HEK293 (cell line): ENCODE data around the gene AKAP12.

Experiments
- CTCF ChIA-PET: fragments of 350-600 bp; formaldehyde crosslinking; extraction: SDS; loops from one replicate; lab custom pipeline; 2021; ENCODE audit warnings: antibody characterized with exemption; lab: Yijun Ruan, JAX
- POLR2A ChIA-PET: fragments of 300-600 bp; formaldehyde crosslinking; extraction: SDS; loops from one replicate; lab custom pipeline; 2020; ENCODE audit warnings: antibody characterized with exemption, inconsistent platforms; lab: Yijun Ruan, JAX
- H3K27ac ChIP-seq: fragments of 200-500 bp; sonication (Bioruptor generic); 2 replicates; pipeline ENCODE4 v1.5.1; 2014; ENCODE audit warnings: low read depth, low read length, control low read depth, inconsistent platforms; ENCODE audit errors: extremely low read depth
- H3K36me3 ChIP-seq, 2 experiments: fragments of 200-500 bp in 1 of 2; sonication (Bioruptor generic) in 1 of 2; 1 replicate in 1 of 2; 2 replicates in 1 of 2; pipeline ENCODE4 v1.5.1; 2014 to 2017; ENCODE audit warnings: inconsistent platforms in 2 of 2, low read length in 2 of 2; ENCODE audit not compliant: control insufficient read depth in 2 of 2, insufficient read depth in 1 of 2
- H3K4me1 ChIP-seq: fragments of 200-500 bp; sonication (Bioruptor generic); 2 replicates; pipeline ENCODE4 v1.5.1; 2014; ENCODE audit warnings: mild to moderate bottlenecking, low read length, inconsistent platforms; ENCODE audit not compliant: control insufficient read depth, insufficient read depth
- H3K4me3 ChIP-seq: 2 replicates; pipeline ENCODE4 v1.5.1; 2011; ENCODE audit warnings: low read depth, mild to moderate bottlenecking, control low read depth, low read length, moderate library complexity
- H3K9me3 ChIP-seq: fragments of 200-500 bp; sonication (Bioruptor generic); 2 replicates; pipeline ENCODE4 v1.5.1; 2014; ENCODE audit warnings: low read depth, low read length, inconsistent platforms; ENCODE audit not compliant: control insufficient read depth, insufficient read depth
- BCL11A ChIP-seq: fragments of 450-650 bp; formaldehyde crosslinking; IDR thresholded peaks from 2 replicates; pipeline ENCODE4 v1.5.1; 2016; ENCODE audit warnings: low read depth, missing biosample characterization, missing genetic modification characterization
- BCL11B ChIP-seq: fragments of 450-650 bp; formaldehyde crosslinking; IDR thresholded peaks from 2 replicates; pipeline ENCODE4 v1.5.1; 2016; ENCODE audit warnings: low read depth, missing biosample characterization, missing genetic modification characterization
- GLI4 ChIP-seq: fragments of 450-650 bp; formaldehyde crosslinking; IDR thresholded peaks from 2 replicates; pipeline ENCODE4 v1.5.1; 2016; ENCODE audit warnings: missing biosample characterization, missing genetic modification characterization
- MZF1 ChIP-seq: fragments of 450-650 bp; formaldehyde crosslinking; IDR thresholded peaks from 2 replicates; pipeline ENCODE4 v1.5.1; 2017; ENCODE audit warnings: missing biosample characterization, missing genetic modification characterization, borderline replicate concordance
- OVOL3 ChIP-seq: fragments of 450-650 bp; formaldehyde crosslinking; IDR thresholded peaks from 2 replicates; pipeline ENCODE4 v1.5.1; 2016; ENCODE audit warnings: missing biosample characterization, missing genetic modification characterization
- PRDM2 ChIP-seq: fragments of 450-650 bp; formaldehyde crosslinking; IDR thresholded peaks from 2 replicates; pipeline ENCODE4 v1.5.1; 2016; ENCODE audit warnings: missing biosample characterization, missing genetic modification characterization, borderline replicate concordance
- REPIN1 ChIP-seq: fragments of 450-650 bp; formaldehyde crosslinking; IDR thresholded peaks from 2 replicates; pipeline ENCODE4 v1.5.1; 2017; ENCODE audit warnings: missing biosample characterization, missing genetic modification characterization, low read depth
- SETDB1 ChIP-seq: IDR thresholded peaks from one replicate; pipeline ENCODE4 v1.6.1; 2017; ENCODE audit warnings: mild to moderate bottlenecking, low read length, moderate library complexity, mixed read lengths; ENCODE audit not compliant: insufficient read length
- ZBTB10 ChIP-seq: fragments of 450-650 bp; formaldehyde crosslinking; IDR thresholded peaks from 2 replicates; pipeline ENCODE4 v1.5.1; 2016; ENCODE audit warnings: missing biosample characterization, missing genetic modification characterization
- ZBTB8A ChIP-seq: fragments of 450-650 bp; formaldehyde crosslinking; IDR thresholded peaks from 2 replicates; pipeline ENCODE4 v1.5.1; 2016; ENCODE audit warnings: missing biosample characterization, missing genetic modification characterization
- ZFP3 ChIP-seq: fragments of 450-650 bp; formaldehyde crosslinking; IDR thresholded peaks from 2 replicates; pipeline ENCODE4 v1.5.1; 2016; ENCODE audit warnings: low read depth, missing biosample characterization, missing genetic modification characterization
- ZFP37 ChIP-seq: fragments of 450-650 bp; formaldehyde crosslinking; IDR thresholded peaks from 2 replicates; pipeline ENCODE4 v1.5.1; 2016; ENCODE audit warnings: missing biosample characterization, missing genetic modification characterization
- ZNF16 ChIP-seq: fragments of 450-650 bp; formaldehyde crosslinking; IDR thresholded peaks from 2 replicates; pipeline ENCODE4 v1.5.1; 2016; ENCODE audit warnings: low read depth, missing biosample characterization, missing genetic modification characterization
- ZNF169 ChIP-seq: fragments of 450-650 bp; formaldehyde crosslinking; IDR thresholded peaks from 2 replicates; pipeline ENCODE4 v1.5.1; 2016; ENCODE audit warnings: missing biosample characterization, missing genetic modification characterization
- ZNF354C ChIP-seq: fragments of 450-650 bp; formaldehyde crosslinking; IDR thresholded peaks from 2 replicates; pipeline ENCODE4 v1.5.1; 2016; ENCODE audit warnings: missing biosample characterization, missing genetic modification characterization, low read depth, borderline replicate concordance
- ZNF366 ChIP-seq: fragments of 450-650 bp; formaldehyde crosslinking; conservative IDR thresholded peaks from 2 replicates; pipeline ENCODE4 v1.5.1; 2016; ENCODE audit warnings: missing biosample characterization, missing genetic modification characterization
- ZNF37A ChIP-seq: fragments of 450-650 bp; IDR thresholded peaks from 2 replicates; pipeline ENCODE4 v1.5.1; 2018; ENCODE audit warnings: missing biosample characterization, missing genetic modification characterization
- ZNF426 ChIP-seq: fragments of 450-650 bp; formaldehyde crosslinking; IDR thresholded peaks from 2 replicates; pipeline ENCODE4 v1.5.1; 2017; ENCODE audit warnings: missing biosample characterization, missing genetic modification characterization, mild to moderate bottlenecking, inconsistent platforms, moderate library complexity
- ZNF521 ChIP-seq: fragments of 450-650 bp; formaldehyde crosslinking; IDR thresholded peaks from 2 replicates; pipeline ENCODE4 v1.5.1; 2017; ENCODE audit warnings: missing biosample characterization, mild to moderate bottlenecking, missing genetic modification characterization
- ZNF549 ChIP-seq: fragments of 450-650 bp; IDR thresholded peaks from 2 replicates; pipeline ENCODE4 v1.5.1; 2018; ENCODE audit warnings: missing biosample characterization, missing genetic modification characterization, mild to moderate bottlenecking, inconsistent platforms, moderate library complexity
- ZNF558 ChIP-seq: fragments of 450-650 bp; formaldehyde crosslinking; IDR thresholded peaks from 2 replicates; pipeline ENCODE4 v1.5.1; 2016; ENCODE audit warnings: missing biosample characterization, missing genetic modification characterization
- ZNF624 ChIP-seq: fragments of 450-650 bp; formaldehyde crosslinking; IDR thresholded peaks from 2 replicates; pipeline ENCODE4 v1.5.1; 2017; ENCODE audit warnings: missing biosample characterization, missing genetic modification characterization
- ZNF768 ChIP-seq: fragments of 450-650 bp; formaldehyde crosslinking; IDR thresholded peaks from 2 replicates; pipeline ENCODE4 v1.5.1; 2018; ENCODE audit warnings: missing biosample characterization, mild to moderate bottlenecking, missing genetic modification characterization
- ZNF837 ChIP-seq: fragments of 450-650 bp; formaldehyde crosslinking; IDR thresholded peaks from 2 replicates; pipeline ENCODE4 v1.5.1; 2016; ENCODE audit warnings: missing biosample characterization, missing genetic modification characterization
- TF ChIP-seq, protein P1 (sequence below): sonication (generic); formaldehyde crosslinking; IDR thresholded peaks from 2 replicates; pipeline ENCODE4 v1.8.1; 2022; ENCODE audit warnings: mild to moderate bottlenecking, moderate library complexity, missing genetic modification reagents

The AKAP12 gene

DNA sequence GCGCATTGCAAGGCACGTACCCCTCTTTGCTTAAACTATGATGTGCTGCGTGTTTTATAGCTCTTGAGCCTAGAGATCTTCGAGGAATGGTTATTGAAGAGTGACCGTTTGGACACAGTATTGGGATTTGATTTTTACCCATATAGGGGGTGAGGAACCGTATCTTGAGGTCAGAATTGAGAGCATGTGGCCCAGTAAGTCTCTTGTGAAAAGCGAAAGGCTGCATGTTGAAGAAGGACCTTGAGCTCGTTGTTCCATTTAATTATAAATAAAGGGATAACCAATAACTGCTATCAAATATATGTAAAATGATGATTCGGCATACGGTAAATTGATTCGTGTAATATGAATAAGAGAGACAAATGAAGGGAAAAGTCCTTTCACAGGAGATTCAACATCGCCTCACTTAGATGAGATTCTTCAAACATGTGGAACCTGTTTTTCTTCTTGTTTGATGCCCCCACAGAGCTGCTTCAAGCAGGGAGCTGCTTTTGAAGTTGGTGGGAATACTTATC, 66.6 kb downstream of the AKAP12 start:
- H3K9me3 ChIP-seq: no peaks in the 10 kb centered on the region
- H3K27ac ChIP-seq: no peak overlapping the region
- ChIA-PET POLR2A (no interaction called here), CTCF (interaction anchor here (1.4 to 4.0 kb wide), 2 partner anchors 18 to 414 kb away, joined by 5 to 27 read pairs; no protein-coding TSS in a partner anchor)
- TF ChIP-seq ZNF558 (tag by site-specific recombination) (no peak), ZNF16 (tag by site-specific recombination) (no peak), ZBTB8A (tag by site-specific recombination) (no peak), BCL11A (tag by site-specific recombination) (no peak), ZFP3 (tag by site-specific recombination) (no peak), MZF1 (tag by site-specific recombination) (no peak), ZNF768 (tag by site-specific recombination) (no peak), ZNF37A (tag by site-specific recombination) (no peak), ZNF426 (tag by site-specific recombination) (no peak)
- H3K4me3 ChIP-seq: no peak overlapping the region
- no peaks in the 10 kb centered on the region for H3K36me3 ChIP-seq
- H3K4me1 ChIP-seq: no peaks in the 10 kb centered on the region

GRCh38 chr6:151307501-151307900, 67.7 kb downstream of the AKAP12 start:
- Histone ChIP-seq H3K36me3 (no peaks in the 10 kb centered on the region), H3K4me1 (no peaks in the 10 kb centered on the region), H3K4me3 (no peak overlapping the region), H3K27ac (no peak overlapping the region), H3K9me3 (no peaks in the 10 kb centered on the region)
- ChIA-PET POLR2A (no interaction called here), CTCF (interaction anchor here (0.5 to 4.0 kb wide), 2 partner anchors 17 to 53 kb away, joined by 3 to 27 read pairs; no protein-coding TSS in a partner anchor)
- no peak for TF ChIP-seq ZNF837 (tag by site-specific recombination)
- no peak for TF ChIP-seq BCL11B
- TF ChIP-seq ZFP37 (tag by site-specific recombination): no peak
- TF ChIP-seq, protein P1, sequence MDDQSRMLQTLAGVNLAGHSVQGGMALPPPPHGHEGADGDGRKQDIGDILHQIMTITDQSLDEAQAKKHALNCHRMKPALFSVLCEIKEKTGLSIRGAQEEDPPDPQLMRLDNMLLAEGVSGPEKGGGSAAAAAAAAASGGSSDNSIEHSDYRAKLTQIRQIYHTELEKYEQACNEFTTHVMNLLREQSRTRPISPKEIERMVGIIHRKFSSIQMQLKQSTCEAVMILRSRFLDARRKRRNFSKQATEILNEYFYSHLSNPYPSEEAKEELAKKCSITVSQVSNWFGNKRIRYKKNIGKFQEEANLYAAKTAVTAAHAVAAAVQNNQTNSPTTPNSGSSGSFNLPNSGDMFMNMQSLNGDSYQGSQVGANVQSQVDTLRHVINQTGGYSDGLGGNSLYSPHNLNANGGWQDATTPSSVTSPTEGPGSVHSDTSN (CRISPR knock-in tag): no peak
- TF ChIP-seq GLI4 (tag by site-specific recombination): no peak
- TF ChIP-seq ZNF169 (tag by site-specific recombination): no peak
- TF ChIP-seq ZNF354C (tag by site-specific recombination): no peak
- TF ChIP-seq ZBTB10 (tag by site-specific recombination): no peak
- TF ChIP-seq REPIN1 (tag by site-specific recombination): no peak
- TF ChIP-seq SETDB1: no peak
- no peak for TF ChIP-seq ZNF624 (tag by site-specific recombination)
- TF ChIP-seq ZNF549: no peak
- no peak for TF ChIP-seq ZNF366 (tag by site-specific recombination)
- TF ChIP-seq OVOL3: no peak
- TF ChIP-seq PRDM2: no peak
- no peak for TF ChIP-seq ZNF521 (tag by site-specific recombination)
